Mesenchymal stem cell (in vitro differentiated cells and primary cell): Measurements from ENCODE around the gene SALL2.
"Not testable (repeated sequence)": the region's sequence is repeated elsewhere in the genome, so short reads cannot be mapped to it uniquely, and the experiment has no call there.

Experiments used
- DNase-seq: peaks from one replicate; pipeline ENCODE4 v3.0.0-alpha.2; 2013
- H2AFZ ChIP-seq: one replicate; pipeline ENCODE4 v1.6.1; 2013; ENCODE audit warnings: low read depth, mild to moderate bottlenecking, control low read depth, inconsistent platforms, low read length, moderate library complexity
- H2AK5ac ChIP-seq: 2 replicates; pipeline ENCODE4 v1.6.1; 2013; ENCODE audit warnings: low read length, moderate library complexity, mild to moderate bottlenecking, inconsistent platforms; ENCODE audit not compliant: severe bottlenecking
- H2BK120ac ChIP-seq: one replicate; pipeline ENCODE4 v1.6.1; 2013; ENCODE audit warnings: low read depth, mild to moderate bottlenecking, inconsistent platforms, low read length, moderate library complexity
- H2BK12ac ChIP-seq, 2 experiments: one replicate each; pipeline ENCODE4 v1.6.1; 2013; ENCODE audit warnings: inconsistent platforms in 2 of 2, low read length in 2 of 2, mild to moderate bottlenecking in 2 of 2, moderate library complexity in 2 of 2, control low read depth in 1 of 2
- H2BK15ac ChIP-seq: one replicate; pipeline ENCODE4 v1.6.1; 2013; ENCODE audit warnings: mild to moderate bottlenecking, low read depth, inconsistent platforms; ENCODE audit not compliant: poor library complexity, severe bottlenecking
- H2BK5ac ChIP-seq: 2 replicates; pipeline ENCODE4 v1.6.1; 2013; ENCODE audit warnings: low read depth, mild to moderate bottlenecking, low read length, control low read depth, inconsistent platforms; ENCODE audit not compliant: poor library complexity, severe bottlenecking
- H3K14ac ChIP-seq, 2 experiments: one replicate each; pipeline ENCODE4 v1.6.1; 2013; ENCODE audit warnings: inconsistent platforms in 2 of 2, low read length in 2 of 2, control low read depth in 1 of 2, mild to moderate bottlenecking in 1 of 2, moderate library complexity in 1 of 2
- H3K18ac ChIP-seq, 2 experiments: one replicate each; pipeline ENCODE4 v1.6.1; 2013; ENCODE audit warnings: inconsistent platforms in 2 of 2, low read length in 2 of 2, control low read depth in 1 of 2, low read depth in 1 of 2, mild to moderate bottlenecking in 1 of 2
- H3K23ac ChIP-seq, 2 experiments: one replicate each; pipeline ENCODE4 v1.6.1; 2013; ENCODE audit warnings: inconsistent platforms in 2 of 2, low read length in 2 of 2, mild to moderate bottlenecking in 2 of 2, moderate library complexity in 2 of 2, control low read depth in 1 of 2
- H3K27ac ChIP-seq: 2 replicates; pipeline ENCODE4 v1.5.1; 2013; ENCODE audit warnings: mild to moderate bottlenecking, moderate library complexity, low read length, control low read depth, inconsistent platforms; ENCODE audit not compliant: poor library complexity, severe bottlenecking
- H3K27me3 ChIP-seq, 2 experiments: 2 replicates each; pipeline versions ENCODE4 v1.6.1 to v1.7.0; 2013; ENCODE audit warnings: low read length in 2 of 2, mild to moderate bottlenecking in 2 of 2, moderate library complexity in 2 of 2, control low read depth in 1 of 2, inconsistent platforms in 1 of 2; ENCODE audit not compliant: control insufficient read depth in 1 of 2, insufficient read depth in 1 of 2
- H3K36me3 ChIP-seq, 2 experiments: 2 replicates each; pipeline versions ENCODE4 v1.6.1 to v1.7.0; 2013; ENCODE audit warnings: low read length in 2 of 2, control low read depth in 1 of 2, inconsistent platforms in 1 of 2, low read depth in 1 of 2, mild to moderate bottlenecking in 1 of 2; ENCODE audit not compliant: insufficient read depth in 2 of 2, control insufficient read depth in 1 of 2
- H3K4ac ChIP-seq, 2 experiments: one replicate each; pipeline ENCODE4 v1.6.1; 2013; ENCODE audit warnings: inconsistent platforms in 2 of 2, low read length in 2 of 2, mild to moderate bottlenecking in 2 of 2, moderate library complexity in 2 of 2, control low read depth in 1 of 2, low read depth in 1 of 2
- H3K4me1 ChIP-seq: 2 replicates; pipeline ENCODE4 v1.6.1; 2013; ENCODE audit warnings: low read depth, low read length, control low read depth; ENCODE audit not compliant: control insufficient read depth, insufficient read depth
- H3K4me2 ChIP-seq: 2 replicates; pipeline ENCODE4 v1.6.1; 2013; ENCODE audit warnings: low read length, mild to moderate bottlenecking, inconsistent platforms; ENCODE audit not compliant: poor library complexity, severe bottlenecking
- H3K4me3 ChIP-seq, 2 experiments: 2 replicates each; pipeline versions ENCODE4 v1.5.1 to v1.7.0; 2013; ENCODE audit warnings: low read length in 2 of 2, mild to moderate bottlenecking in 2 of 2, control low read depth in 1 of 2, low read depth in 1 of 2; ENCODE audit not compliant: insufficient read depth in 1 of 2
- H3K79me1 ChIP-seq: replicated peaks from 2 replicates; pipeline ENCODE4 v1.6.1; 2013; ENCODE audit warnings: mild to moderate bottlenecking, control low read depth, low read length, inconsistent platforms; ENCODE audit not compliant: poor library complexity, severe bottlenecking
- H3K9ac ChIP-seq: 2 replicates; pipeline ENCODE4 v1.7.0; 2013; ENCODE audit warnings: mild to moderate bottlenecking, low read length, moderate library complexity
- H3K9me3 ChIP-seq: 2 replicates; pipeline ENCODE4 v1.7.0; 2013; ENCODE audit warnings: mild to moderate bottlenecking, low read length; ENCODE audit not compliant: control insufficient read depth
- H4K8ac ChIP-seq: one replicate; pipeline ENCODE4 v1.6.1; 2013; ENCODE audit warnings: inconsistent platforms, mild to moderate bottlenecking, low read length, moderate library complexity
- H4K91ac ChIP-seq: one replicate; pipeline ENCODE4 v1.6.1; 2013; ENCODE audit warnings: mild to moderate bottlenecking, low read length, inconsistent platforms
- WGBS: methylation state at CpG from one replicate; pipeline ENCODE4 v1.1.7; 2013; ENCODE audit warnings: mixed read lengths; 5-methylcytosine and 5-hydroxymethylcytosine counted together

The SALL2 gene

GRCh38 chr14:21557084-21557901, 31.1 kb upstream of the SALL2 start:
- Histone ChIP-seq H2BK120ac (no peak overlapping the region), H3K4me2 (peak overlapping the region; percentile 65), H3K79me1 (no peaks in the 10 kb centered on the region), H3K23ac (no peak overlapping the region), H3K27me3 (no peaks in the 10 kb centered on the region), H3K14ac (no peak overlapping the region), H2BK12ac (no peak overlapping the region), H3K36me3 (no peaks in the 10 kb centered on the region), H4K8ac (peak overlapping the region; percentile 0), H4K91ac (no peak overlapping the region), H2BK15ac (no peak overlapping the region), H2BK5ac (no peak overlapping the region), H3K4me3 (peak overlapping the region in 1 of 2 experiments; percentile 66), H3K9ac (peak overlapping the region; percentile 86), H3K9me3 (no peaks in the 10 kb centered on the region), H2AFZ (no peak overlapping the region), H3K4me1 (peaks cover 4% of the 10 kb centered on the region), H3K18ac (no peak overlapping the region), H3K4ac (no peak overlapping the region), H3K27ac (peak overlapping the region; percentile 43), H2AK5ac (no peak overlapping the region)
- DNase-seq = peak; percentile 93
- 5% methylated on average over 8 of the region's 11 CpGs for WGBS

- Histone ChIP-seq H3K4ac (no peak overlapping the region), H3K9me3 (no peaks in the 10 kb centered on the region), H3K23ac (no peak overlapping the region), H3K27me3 (no peaks in the 10 kb centered on the region), H2BK15ac (no peak overlapping the region), H2BK12ac (no peak overlapping the region), H3K4me1 (peaks cover 4% of the 10 kb centered on the region), H3K18ac (no peak overlapping the region), H3K14ac (no peak overlapping the region), H3K4me2 (no peak overlapping the region), H3K36me3 (no peaks in the 10 kb centered on the region), H4K91ac (no peak overlapping the region), H3K9ac (peak overlapping the region; percentile 86), H2AK5ac (no peak overlapping the region), H3K79me1 (no peaks in the 10 kb centered on the region), H2BK5ac (no peak overlapping the region), H3K4me3 (no peak overlapping the region), H4K8ac (no peak overlapping the region), H2BK120ac (no peak overlapping the region), H2AFZ (no peak overlapping the region), H3K27ac (no peak overlapping the region)
- 62% methylated on average over 4 of the region's 5 CpGs for WGBS
- DNase-seq = no peak
Observed at GRCh38 chr14:21556378-21557083, 30.4 kb upstream of the SALL2 start.

DNA sequence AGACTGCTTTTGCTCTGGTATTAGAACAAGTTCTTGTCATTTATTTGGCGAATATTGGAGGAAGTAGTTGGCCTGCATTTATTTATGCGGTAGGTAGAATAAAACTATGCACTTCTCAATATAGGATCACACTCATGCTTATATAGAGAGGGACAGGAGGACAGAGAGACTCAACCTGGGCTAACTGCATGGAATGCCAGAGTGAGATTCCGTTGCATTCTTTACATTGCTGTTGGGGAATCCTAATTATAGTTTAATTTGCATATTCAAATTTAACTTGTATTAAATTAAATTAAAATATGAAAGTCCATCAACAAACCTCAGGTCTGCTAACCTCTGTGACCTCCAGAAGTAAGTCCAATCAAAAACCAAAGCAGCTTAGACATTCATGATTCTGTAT, 27.1 kb upstream of the SALL2 start:
- DNase-seq = no peak
- Histone ChIP-seq H4K91ac (no peak overlapping the region), H3K36me3 (no peaks in the 10 kb centered on the region), H3K79me1 (no peaks in the 10 kb centered on the region), H3K27ac (no peak overlapping the region), H3K4me1 (peaks cover 4% of the 10 kb centered on the region), H4K8ac (no peak overlapping the region), H3K4me2 (no peak overlapping the region), H2AK5ac (no peak overlapping the region), H3K14ac (no peak overlapping the region), H3K4me3 (no peak overlapping the region), H2AFZ (no peak overlapping the region), H3K4ac (no peak overlapping the region), H2BK120ac (no peak overlapping the region), H2BK12ac (no peak overlapping the region), H3K23ac (no peak overlapping the region), H3K18ac (no peak overlapping the region), H2BK5ac (no peak overlapping the region), H3K9me3 (no peaks in the 10 kb centered on the region), H2BK15ac (no peak overlapping the region), H3K27me3 (no peaks in the 10 kb centered on the region), H3K9ac (no peak overlapping the region)
- WGBS = no CpG with 5 or more reads among the region's 3 CpGs

GRCh38 chr14:21544588-21544987, 18.4 kb upstream of the SALL2 start:
- not testable (repeated sequence) for DNase-seq, H2BK5ac ChIP-seq, H2BK15ac ChIP-seq, H2BK12ac ChIP-seq, H2AFZ ChIP-seq, H3K4me3 ChIP-seq, H3K4me2 ChIP-seq, H3K23ac ChIP-seq, H4K8ac ChIP-seq, H3K79me1 ChIP-seq, H2AK5ac ChIP-seq, H3K9ac ChIP-seq, H3K9me3 ChIP-seq, H2BK120ac ChIP-seq, H3K36me3 ChIP-seq, H4K91ac ChIP-seq, H3K27ac ChIP-seq, H3K4ac ChIP-seq, H3K14ac ChIP-seq, H3K4me1 ChIP-seq, H3K18ac ChIP-seq
- peaks cover 7 to 11% of the 10 kb centered on the region in 2 experiments for H3K27me3 ChIP-seq
- no CpG with 5 or more reads among the region's 7 CpGs for WGBS
